ENCODE data around the gene ADAMTS7. TPM values are rescaled to one million over a fixed set of nuclear protein-coding genes. Genes with fewer than 3 reads are reported as not detected.
"Not testable (repeated sequence)": the region's sequence is repeated elsewhere in the genome, so short reads cannot be mapped to it uniquely, and the experiment has no call there.

Gene ADAMTS7
- total RNA-seq, 1 experiment from 2014 or later: 12.0 TPM

- H3K4me3 ChIP-seq (replicated peaks in 1 of 2; ENCODE audit: low read depth in 1 of 2, low read length in 2 of 2); POLR2A ChIA-PET; H3K9me2 ChIP-seq (ENCODE audit: insufficient read depth); RAD21 ChIA-PET (ENCODE audit: low non-redundant PET in 1 of 2, low total read pairs in 2 of 2, uncharacterized antibody in 2 of 2, unreplicated experiment in 2 of 2); H4K20me1 ChIP-seq (ENCODE audit: insufficient read depth); H3K27me3 ChIP-seq (ENCODE audit: insufficient read depth, low read length); H3K27ac ChIP-seq (ENCODE audit: low read depth, low read length); H3K79me2 ChIP-seq (ENCODE audit: insufficient read depth, low read length); H3K9ac ChIP-seq (ENCODE audit: low read length); BruUV-seq (replicated peaks); H3K9me3 ChIP-seq (ENCODE audit: control insufficient read depth in 1 of 2, insufficient read depth in 1 of 2, low read depth in 1 of 2, low read length in 2 of 2); H3K36me3 ChIP-seq (ENCODE audit: control insufficient read depth in 1 of 2, insufficient read depth in 2 of 2, low read length in 2 of 2): not testable (repeated sequence)
- intact Hi-C loops (cut with micrococcal nuclease): loop anchor here (5.0 kb wide), 1 partner anchor 826 kb away; no protein-coding TSS in a partner anchor
- H3K4me1 ChIP-seq (ENCODE audit: control insufficient read depth in 1 of 2, insufficient read depth in 2 of 2, low read length in 2 of 2): peaks cover 0 to 13% of the 10 kb centered on the region in 2 experiments; a peak in 2 of 4 replicates
- peak overlapping the region; percentile 45 for H3K4me2 ChIP-seq (ENCODE audit: low read length)
- TF ChIP-seq CTCF (IDR thresholded peaks at IDR 0.05 in 2 of 3, conservative IDR thresholded peaks at IDR 0.05 in 1 of 3; ENCODE audit: borderline replicate concordance in 1 of 3, insufficient read depth in 1 of 3, low read depth in 2 of 3, low read length in 2 of 3): peak; percentile 48 to 83 (median 75); a peak in 5 of 6 replicates
- peak; percentile 41 for TF ChIP-seq RAD21 (IDR thresholded peaks at IDR 0.05; ENCODE audit: low read depth)
- ATAC-seq (peak; percentile 89), DNase-seq (ENCODE audit: low read depth, low spot score) (peak; percentile 49)
- peak overlapping the region; percentile 68 for H2AFZ ChIP-seq (ENCODE audit: low read depth, low read length, poor library complexity, severe bottlenecking)
- CTCF ChIA-PET: interaction anchor here (0.6 to 2.2 kb wide), 9 partner anchors 9 to 438 kb away, joined by 3 to 7 read pairs (median 5); partner anchors contain the start of gene SKIC8
Measured at GRCh38 chr15:78737931-78738558, 73.2 kb downstream of the ADAMTS7 start.

DNA sequence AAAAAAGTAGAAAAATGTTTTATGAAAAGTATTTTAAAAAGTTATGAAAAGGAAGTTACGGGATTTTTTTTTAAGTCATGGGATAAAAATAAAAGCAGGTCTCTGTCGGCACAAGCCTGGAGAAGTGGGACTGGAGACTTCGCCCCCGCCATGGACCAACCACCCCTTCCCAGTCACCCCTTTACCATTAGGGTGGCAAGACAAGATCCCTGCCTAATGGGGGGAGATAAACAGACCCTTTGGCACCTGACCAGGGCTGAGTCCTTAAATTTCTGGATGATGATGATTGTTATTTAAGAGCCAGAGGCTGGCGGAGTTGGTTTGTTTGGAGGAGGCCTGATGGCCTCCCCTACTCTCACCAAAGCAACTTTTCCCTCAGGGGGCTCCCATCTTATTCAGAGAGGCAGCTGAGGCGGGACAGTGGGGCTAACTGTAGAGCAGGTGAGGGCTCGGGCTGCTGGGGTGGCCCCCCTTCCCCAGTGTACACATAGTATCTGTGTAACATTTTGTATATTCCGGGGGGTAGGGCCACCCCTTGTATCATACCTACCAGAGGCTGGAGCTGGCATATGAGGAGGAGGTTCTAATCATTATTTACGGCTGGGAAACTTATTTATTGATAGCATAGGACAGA lies 74.0 kb downstream of the ADAMTS7 start:
- RAD21 ChIA-PET (ENCODE audit: low non-redundant PET in 1 of 2, low total read pairs in 2 of 2, uncharacterized antibody in 2 of 2, unreplicated experiment in 2 of 2): no interaction called here

More for the DNA sequence above, 74.0 kb downstream of the ADAMTS7 start:
- intact Hi-C loops (cut with micrococcal nuclease): loop anchor here (5.0 kb wide), 1 partner anchor 825 kb away; no protein-coding TSS in a partner anchor
- ChIA-PET CTCF (interaction anchor here (0.6 to 2.2 kb wide), 5 partner anchors 8 to 827 kb away, joined by 3 to 10 read pairs (median 7); no protein-coding TSS in a partner anchor), POLR2A (interaction anchor here (0.6 kb wide), 1 partner anchor 827 kb away, joined by 4 read pairs; no protein-coding TSS in a partner anchor)
- Histone ChIP-seq H3K79me2 (ENCODE audit: insufficient read depth, low read length) (no peaks in the 10 kb centered on the region), H4K20me1 (ENCODE audit: insufficient read depth) (no peaks in the 10 kb centered on the region), H3K27me3 (ENCODE audit: insufficient read depth, low read length) (no peaks in the 10 kb centered on the region), H3K4me1 (ENCODE audit: control insufficient read depth in 1 of 2, insufficient read depth in 2 of 2, low read length in 2 of 2) (peaks cover 0 to 13% of the 10 kb centered on the region in 2 experiments; a peak in 2 of 4 replicates), H2AFZ (ENCODE audit: low read depth, low read length, poor library complexity, severe bottlenecking) (no peak overlapping the region), H3K9me3 (ENCODE audit: control insufficient read depth in 1 of 2, insufficient read depth in 1 of 2, low read depth in 1 of 2, low read length in 2 of 2) (no peaks in the 10 kb centered on the region), H3K4me3 (replicated peaks in 1 of 2; ENCODE audit: low read depth in 1 of 2, low read length in 2 of 2) (no peak overlapping the region), H3K4me2 (ENCODE audit: low read length) (no peak overlapping the region), H3K9me2 (ENCODE audit: insufficient read depth) (no peaks in the 10 kb centered on the region), H3K36me3 (ENCODE audit: control insufficient read depth in 1 of 2, insufficient read depth in 2 of 2, low read length in 2 of 2) (no peaks in the 10 kb centered on the region), H3K9ac (ENCODE audit: low read length) (no peak overlapping the region), H3K27ac (ENCODE audit: low read depth, low read length) (no peak overlapping the region)
- BruUV-seq (replicated peaks): no TSS peak
- TF ChIP-seq, protein P1, sequence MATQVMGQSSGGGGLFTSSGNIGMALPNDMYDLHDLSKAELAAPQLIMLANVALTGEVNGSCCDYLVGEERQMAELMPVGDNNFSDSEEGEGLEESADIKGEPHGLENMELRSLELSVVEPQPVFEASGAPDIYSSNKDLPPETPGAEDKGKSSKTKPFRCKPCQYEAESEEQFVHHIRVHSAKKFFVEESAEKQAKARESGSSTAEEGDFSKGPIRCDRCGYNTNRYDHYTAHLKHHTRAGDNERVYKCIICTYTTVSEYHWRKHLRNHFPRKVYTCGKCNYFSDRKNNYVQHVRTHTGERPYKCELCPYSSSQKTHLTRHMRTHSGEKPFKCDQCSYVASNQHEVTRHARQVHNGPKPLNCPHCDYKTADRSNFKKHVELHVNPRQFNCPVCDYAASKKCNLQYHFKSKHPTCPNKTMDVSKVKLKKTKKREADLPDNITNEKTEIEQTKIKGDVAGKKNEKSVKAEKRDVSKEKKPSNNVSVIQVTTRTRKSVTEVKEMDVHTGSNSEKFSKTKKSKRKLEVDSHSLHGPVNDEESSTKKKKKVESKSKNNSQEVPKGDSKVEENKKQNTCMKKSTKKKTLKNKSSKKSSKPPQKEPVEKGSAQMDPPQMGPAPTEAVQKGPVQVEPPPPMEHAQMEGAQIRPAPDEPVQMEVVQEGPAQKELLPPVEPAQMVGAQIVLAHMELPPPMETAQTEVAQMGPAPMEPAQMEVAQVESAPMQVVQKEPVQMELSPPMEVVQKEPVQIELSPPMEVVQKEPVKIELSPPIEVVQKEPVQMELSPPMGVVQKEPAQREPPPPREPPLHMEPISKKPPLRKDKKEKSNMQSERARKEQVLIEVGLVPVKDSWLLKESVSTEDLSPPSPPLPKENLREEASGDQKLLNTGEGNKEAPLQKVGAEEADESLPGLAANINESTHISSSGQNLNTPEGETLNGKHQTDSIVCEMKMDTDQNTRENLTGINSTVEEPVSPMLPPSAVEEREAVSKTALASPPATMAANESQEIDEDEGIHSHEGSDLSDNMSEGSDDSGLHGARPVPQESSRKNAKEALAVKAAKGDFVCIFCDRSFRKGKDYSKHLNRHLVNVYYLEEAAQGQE (IDR thresholded peaks at IDR 0.05; ENCODE audit: low read depth): no peak
- TF ChIP-seq YY1 (IDR thresholded peaks at IDR 0.05; ENCODE audit: extremely low read depth, insufficient replicate concordance, low read depth, low read length) (no peak), EGR1 (IDR thresholded peaks at IDR 0.05; ENCODE audit: low read depth) (no peak), MAX (IDR thresholded peaks at IDR 0.05) (no peak), TCF7L2 (IDR thresholded peaks at IDR 0.05; ENCODE audit: borderline replicate concordance, extremely low read depth, insufficient read depth, insufficient read length) (no peak), RAD21 (IDR thresholded peaks at IDR 0.05; ENCODE audit: low read depth) (no peak), ELF1 (IDR thresholded peaks at IDR 0.05; ENCODE audit: borderline replicate concordance, low read depth) (no peak)
- DNase-seq (ENCODE audit: low read depth, low spot score) (no peak), ATAC-seq (no peak)

Data from HCT116 (cell line).